ENCODE data around the gene CLSTN2. TPM values are rescaled to one million over a fixed set of nuclear protein-coding genes. Genes with fewer than 3 reads are reported as not detected.

The CLSTN2 gene
- total RNA-seq, 4 donors from 2014 or later = 13.4 to 21.3 (median 19.4) TPM

DNA sequence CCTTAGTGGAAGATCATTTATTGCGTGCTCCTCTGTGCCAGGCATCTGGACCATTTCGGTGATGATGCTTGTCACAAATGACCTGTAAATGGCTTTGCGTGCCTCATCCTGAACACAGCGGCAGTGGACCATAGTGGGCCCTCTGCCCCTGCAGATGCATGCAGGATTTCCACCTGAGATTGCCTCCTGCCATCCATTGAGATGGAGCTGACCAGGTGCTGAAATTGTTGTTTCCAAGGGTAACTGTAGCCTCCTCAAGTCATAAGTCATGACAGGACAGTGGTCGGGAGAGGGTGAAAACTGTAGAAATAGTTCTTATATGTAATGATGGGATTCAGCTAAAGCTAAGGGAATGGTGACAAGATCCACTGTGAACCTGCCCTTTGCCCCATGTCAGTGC is 35.5 kb downstream of the CLSTN2 start:
- Histone ChIP-seq H3K27me3 (no peaks in the 10 kb centered on the region), H3K4me1 (no peaks in the 10 kb centered on the region), H3K27ac (no peak overlapping the region), H3K4me3 (no peak overlapping the region), H3K9me3 (no peaks in the 10 kb centered on the region), H3K36me3 (no peaks in the 10 kb centered on the region)
- no peak for DNase-seq (ENCODE audit: low spot score in 2 of 2)
- 89 to 92% methylated on average over 5 of the region's 5 CpGs for whole genome bisulfite sequencing, 2 donors
- TF ChIP-seq POLR2A (IDR thresholded peaks at IDR 0.05) (no peak), EP300 (IDR thresholded peaks at IDR 0.05) (no peak)
- TF ChIP-seq, protein P1, sequence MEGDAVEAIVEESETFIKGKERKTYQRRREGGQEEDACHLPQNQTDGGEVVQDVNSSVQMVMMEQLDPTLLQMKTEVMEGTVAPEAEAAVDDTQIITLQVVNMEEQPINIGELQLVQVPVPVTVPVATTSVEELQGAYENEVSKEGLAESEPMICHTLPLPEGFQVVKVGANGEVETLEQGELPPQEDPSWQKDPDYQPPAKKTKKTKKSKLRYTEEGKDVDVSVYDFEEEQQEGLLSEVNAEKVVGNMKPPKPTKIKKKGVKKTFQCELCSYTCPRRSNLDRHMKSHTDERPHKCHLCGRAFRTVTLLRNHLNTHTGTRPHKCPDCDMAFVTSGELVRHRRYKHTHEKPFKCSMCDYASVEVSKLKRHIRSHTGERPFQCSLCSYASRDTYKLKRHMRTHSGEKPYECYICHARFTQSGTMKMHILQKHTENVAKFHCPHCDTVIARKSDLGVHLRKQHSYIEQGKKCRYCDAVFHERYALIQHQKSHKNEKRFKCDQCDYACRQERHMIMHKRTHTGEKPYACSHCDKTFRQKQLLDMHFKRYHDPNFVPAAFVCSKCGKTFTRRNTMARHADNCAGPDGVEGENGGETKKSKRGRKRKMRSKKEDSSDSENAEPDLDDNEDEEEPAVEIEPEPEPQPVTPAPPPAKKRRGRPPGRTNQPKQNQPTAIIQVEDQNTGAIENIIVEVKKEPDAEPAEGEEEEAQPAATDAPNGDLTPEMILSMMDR (IDR thresholded peaks at IDR 0.05) = no peak

DNA sequence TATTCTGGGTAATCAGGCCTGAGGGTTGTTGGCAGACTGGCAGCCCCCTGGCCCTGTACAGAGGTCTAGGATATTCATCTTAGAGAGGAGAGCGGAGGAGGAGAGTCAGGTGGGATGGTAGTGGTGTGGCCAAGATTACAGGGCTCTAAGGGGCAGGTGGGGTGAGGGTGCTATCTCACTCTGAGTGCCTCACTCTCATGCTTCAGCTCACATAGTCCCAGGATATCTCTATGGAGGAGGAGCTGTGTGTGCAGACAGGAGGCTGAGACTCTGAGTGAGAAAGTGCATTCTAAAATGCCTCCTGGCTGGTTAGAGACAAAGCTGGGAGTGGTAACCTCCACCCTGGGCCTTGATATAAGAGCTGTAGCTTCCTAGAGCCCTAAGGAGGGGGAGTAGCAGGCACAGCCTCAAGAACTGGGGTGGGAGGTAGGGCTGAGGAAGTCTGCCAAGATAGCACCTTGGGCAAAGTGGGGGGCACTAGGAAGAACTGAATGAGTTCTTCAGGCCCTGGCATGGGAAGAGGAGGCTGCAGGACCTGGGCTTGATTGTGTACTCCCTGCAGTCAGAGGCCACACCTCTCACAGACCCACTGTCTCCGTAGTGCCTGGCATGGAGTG is 39.9 kb downstream of the CLSTN2 start:
- no peaks in the 10 kb centered on the region for H3K4me1 ChIP-seq
- no peak overlapping the region for H3K27ac ChIP-seq
- no peaks in the 10 kb centered on the region for H3K36me3 ChIP-seq
- no peaks in the 10 kb centered on the region for H3K27me3 ChIP-seq
- no peak for DNase-seq (ENCODE audit: low spot score in 2 of 2)
- no peak for TF ChIP-seq EP300 (IDR thresholded peaks at IDR 0.05)
- TF ChIP-seq, protein P1 (IDR thresholded peaks at IDR 0.05) = no peak
- TF ChIP-seq POLR2A (IDR thresholded peaks at IDR 0.05) = no peak
- no peaks in the 10 kb centered on the region for H3K9me3 ChIP-seq
- H3K4me3 ChIP-seq = no peak overlapping the region
- WGBS, 2 donors = 77 to 79% methylated on average over 2 of the region's 2 CpGs

DNA sequence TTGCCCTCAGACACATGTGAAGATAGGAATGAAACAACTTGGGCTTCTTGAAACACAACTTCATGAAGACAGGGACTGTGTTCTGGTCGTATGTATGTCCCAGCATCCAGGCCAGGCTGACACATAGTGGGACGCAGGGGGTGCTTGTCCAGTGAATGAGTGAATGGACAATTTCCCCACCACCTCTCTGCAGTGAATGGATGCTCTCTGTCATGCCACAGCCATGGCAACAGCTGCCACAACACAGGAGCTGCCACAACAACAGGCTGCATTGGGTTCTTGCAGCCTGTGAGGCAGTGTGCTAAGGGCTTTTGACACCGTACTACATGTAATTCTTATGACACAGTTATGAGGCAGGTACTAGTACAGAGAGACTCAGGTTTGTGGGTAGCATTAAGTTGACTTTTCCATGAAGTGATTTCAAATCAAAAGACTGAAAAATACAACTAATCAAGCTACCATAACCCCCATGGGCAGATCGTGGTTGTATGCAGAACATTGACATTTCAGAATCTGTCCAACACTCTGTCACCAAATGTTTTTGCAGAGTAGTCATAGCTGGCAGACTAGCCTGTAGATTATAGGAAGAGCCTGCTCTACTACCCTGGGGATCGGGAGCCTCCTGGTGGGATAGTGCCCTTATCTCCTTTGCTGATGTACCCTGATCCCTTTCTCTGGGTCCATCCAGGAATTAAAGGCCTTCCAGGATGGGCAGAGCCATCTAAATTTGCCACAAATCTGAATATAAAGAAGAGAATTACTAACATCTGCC is 40.8 kb downstream of the CLSTN2 start:
- Histone ChIP-seq H3K36me3 (no peaks in the 10 kb centered on the region), H3K9me3 (no peaks in the 10 kb centered on the region), H3K4me3 (no peak overlapping the region), H3K27ac (no peak overlapping the region), H3K27me3 (no peaks in the 10 kb centered on the region), H3K4me1 (no peaks in the 10 kb centered on the region)
- DNase-seq (ENCODE audit: low spot score in 2 of 2) = no peak
- WGBS, 2 donors = 63 to 72% methylated on average over 5 of the region's 5 CpGs
- no peak for TF ChIP-seq EP300 (IDR thresholded peaks at IDR 0.05)
- TF ChIP-seq POLR2A (IDR thresholded peaks at IDR 0.05) = no peak
- TF ChIP-seq, protein P1 (IDR thresholded peaks at IDR 0.05) = no peak

DNA sequence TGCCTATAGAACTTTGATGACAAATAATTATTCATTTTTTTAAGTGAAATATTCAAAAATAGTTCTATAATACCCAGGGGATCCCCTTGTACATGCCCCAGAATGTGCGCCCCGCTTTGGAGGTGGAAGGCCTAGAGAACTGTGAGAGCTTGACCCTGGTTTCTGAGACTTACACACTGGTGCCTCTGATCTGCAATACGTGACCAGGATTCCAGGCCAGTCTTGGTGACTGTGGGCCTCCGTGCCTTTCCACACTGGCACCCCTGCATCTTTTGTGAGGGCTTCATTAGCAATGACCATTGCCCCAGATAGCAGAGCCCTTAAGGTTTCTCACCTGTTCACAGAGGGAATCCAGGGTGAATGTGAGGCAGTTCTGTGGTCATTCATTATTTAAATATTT is 44.0 kb downstream of the CLSTN2 start:
- no peak overlapping the region for H3K27ac ChIP-seq
- no peaks in the 10 kb centered on the region for H3K9me3 ChIP-seq
- TF ChIP-seq, protein P1 (IDR thresholded peaks at IDR 0.05) = no peak
- no peak for TF ChIP-seq POLR2A (IDR thresholded peaks at IDR 0.05)
- no peak for TF ChIP-seq EP300 (IDR thresholded peaks at IDR 0.05)
- H3K27me3 ChIP-seq = no peaks in the 10 kb centered on the region
- 89 to 94% methylated on average over 4 of the region's 4 CpGs for WGBS, 2 donors
- H3K4me1 ChIP-seq = no peaks in the 10 kb centered on the region
- H3K36me3 ChIP-seq = no peaks in the 10 kb centered on the region
- H3K4me3 ChIP-seq = no peak overlapping the region
- DNase-seq (ENCODE audit: low spot score in 2 of 2) = no peak

DNA sequence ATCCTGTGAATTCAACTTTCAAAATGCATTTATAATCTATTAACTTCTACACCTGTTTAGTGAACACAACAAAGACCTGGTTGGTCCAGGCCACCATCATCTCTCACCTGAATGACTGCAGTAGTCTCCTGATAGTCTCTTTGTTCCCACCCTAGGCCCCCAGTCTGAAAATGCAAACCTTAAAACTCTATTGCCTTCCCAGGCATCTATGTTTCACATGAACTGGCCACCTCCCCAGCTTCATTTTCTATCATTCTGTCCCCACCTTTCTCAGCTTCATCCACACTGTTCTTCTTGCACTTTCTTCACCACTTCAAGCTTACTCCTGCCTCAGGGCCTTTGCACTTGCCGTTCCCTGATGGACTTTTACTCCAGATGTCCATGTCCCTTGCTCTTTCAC is 45.0 kb downstream of the CLSTN2 start:
- no peak for DNase-seq (ENCODE audit: low spot score in 2 of 2)
- no peak overlapping the region for H3K4me3 ChIP-seq
- no peaks in the 10 kb centered on the region for H3K36me3 ChIP-seq
- WGBS, 2 donors = 92 to 96% methylated on average over 1 of the region's 1 CpG
- H3K27me3 ChIP-seq = no peaks in the 10 kb centered on the region
- H3K4me1 ChIP-seq = no peaks in the 10 kb centered on the region
- H3K27ac ChIP-seq = no peak overlapping the region
- TF ChIP-seq, protein P1 (IDR thresholded peaks at IDR 0.05) = no peak
- TF ChIP-seq POLR2A (IDR thresholded peaks at IDR 0.05) = no peak
- no peak for TF ChIP-seq EP300 (IDR thresholded peaks at IDR 0.05)
- no peaks in the 10 kb centered on the region for H3K9me3 ChIP-seq

Measured in tibial nerve (tissue), 4 donors.